GM18508 (cell line): Measurements from ENCODE around the gene ITGA8.
A peak's percentile ranks its signal among the peaks of the same experiment; 100 is the strongest.
"Not testable (repeated sequence)": the region's sequence is repeated elsewhere in the genome, so short reads cannot be mapped to it uniquely, and the experiment has no call there.

Experiments used
- ATAC-seq: cut with Tn5 transposase; IDR thresholded peaks from one replicate; pipeline ENCODE4 v1.9.1; 2021; ENCODE audit warnings: moderate number of reproducible peaks; ENCODE audit not compliant: insufficient read depth, unreplicated experiment

ITGA8 gene

DNA sequence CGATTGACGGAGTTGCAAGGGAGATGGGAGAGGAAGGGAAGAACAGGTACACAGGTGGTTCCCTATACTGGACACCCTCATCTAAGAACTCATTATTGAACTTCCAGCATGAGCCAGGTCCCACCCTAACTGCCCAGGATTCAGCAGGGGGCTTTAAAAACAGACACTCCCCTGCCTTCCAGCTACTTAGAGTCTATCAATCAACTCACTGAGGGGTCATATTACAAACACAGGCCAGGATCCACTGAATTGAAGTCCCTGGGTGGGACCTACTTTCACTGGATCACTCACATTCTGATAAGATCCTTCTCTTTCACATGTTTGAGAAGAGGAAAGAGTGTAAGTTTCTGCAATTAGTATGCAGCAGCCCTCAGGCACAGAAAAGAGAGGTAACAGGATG lies 92.8 kb downstream of the ITGA8 start:
- ATAC-seq, result no peak

DNA sequence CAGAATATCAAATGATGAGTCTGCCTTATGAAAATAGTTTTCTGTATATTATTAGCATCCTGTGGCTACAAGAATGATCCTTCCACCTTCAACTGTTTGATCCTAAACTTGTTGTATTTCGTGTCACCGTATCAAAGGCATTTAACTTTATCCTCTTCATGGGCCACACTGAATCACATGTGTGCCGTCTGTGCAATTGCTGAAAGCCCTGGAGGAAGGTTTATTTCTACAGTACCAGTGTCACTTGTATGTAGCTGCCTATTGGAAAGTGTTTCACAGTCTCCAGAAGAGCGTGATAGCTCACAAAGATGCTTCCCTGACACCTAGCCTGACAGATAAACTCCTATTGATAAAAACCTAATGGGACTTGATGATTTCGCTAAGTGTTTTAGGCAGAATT lies 94.5 kb downstream of the ITGA8 start:
- no peak for ATAC-seq

DNA sequence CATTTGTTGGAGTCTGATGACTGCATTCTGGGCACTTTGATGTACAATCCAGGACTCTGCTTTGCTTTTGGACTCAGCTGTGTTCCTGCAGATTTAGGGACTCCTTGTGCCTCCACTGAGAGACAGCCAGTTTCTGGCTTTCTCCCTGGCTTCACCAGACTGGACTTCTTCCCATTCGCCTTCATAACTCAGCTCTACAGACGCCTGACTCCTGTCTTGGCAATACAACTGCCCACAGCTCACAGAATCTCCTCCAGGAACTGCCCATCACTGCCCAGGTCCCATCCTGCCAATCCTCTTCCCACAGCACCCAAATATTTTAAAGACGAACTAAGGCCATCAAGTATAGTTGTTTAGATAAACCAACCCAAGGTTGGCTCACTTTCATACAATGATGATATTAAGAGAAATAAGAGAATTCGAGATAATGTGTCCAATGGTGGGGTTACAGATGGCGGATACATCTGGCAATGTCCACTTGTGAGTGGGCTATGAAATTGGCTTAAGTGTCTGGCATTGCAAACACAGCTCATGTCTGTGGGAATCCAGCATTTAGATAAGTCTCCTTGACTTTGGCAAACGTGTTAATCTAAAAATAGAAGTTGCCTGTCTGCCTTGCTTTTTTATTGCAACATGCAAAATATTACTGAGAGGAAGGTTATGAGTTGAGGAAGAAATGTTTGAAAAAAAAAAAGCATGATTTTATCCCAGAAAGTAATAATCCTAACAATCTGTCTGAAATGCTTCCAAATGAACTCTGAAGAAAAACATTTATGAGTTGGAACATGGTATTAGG lies 95.1 kb downstream of the ITGA8 start:
- ATAC-seq, result no peak

DNA sequence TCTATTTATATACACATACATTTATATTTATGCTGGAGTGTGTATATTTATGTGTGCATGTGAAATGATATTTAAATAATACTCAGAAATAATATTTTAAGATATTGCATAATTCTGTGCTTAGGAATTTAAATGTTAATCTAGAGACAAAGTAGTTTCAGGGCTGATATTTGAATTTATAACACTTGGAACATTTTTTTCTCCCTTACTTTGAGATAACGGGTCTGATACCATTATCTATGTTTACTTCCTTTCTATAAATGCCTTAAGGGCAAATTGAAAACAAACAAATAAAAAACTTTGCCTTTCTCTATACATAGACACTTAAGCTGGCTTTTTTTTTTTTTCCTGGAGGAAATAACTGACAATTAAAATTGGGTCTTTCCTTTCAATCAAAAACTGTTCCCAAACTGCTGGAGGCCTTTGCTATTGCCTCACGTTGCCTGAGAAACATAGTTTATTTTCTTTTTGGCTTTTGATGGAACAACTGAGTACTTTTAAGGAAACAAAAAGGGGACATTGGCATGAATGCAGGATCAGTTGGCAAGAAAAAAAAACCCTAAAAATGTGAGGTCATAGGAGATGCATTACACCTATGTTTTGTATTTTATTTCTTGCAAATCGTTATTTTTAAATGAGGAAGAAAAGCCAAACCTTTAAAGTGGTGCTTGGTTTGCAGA lies 98.7 kb downstream of the ITGA8 start:
- ATAC-seq, result no peak

DNA sequence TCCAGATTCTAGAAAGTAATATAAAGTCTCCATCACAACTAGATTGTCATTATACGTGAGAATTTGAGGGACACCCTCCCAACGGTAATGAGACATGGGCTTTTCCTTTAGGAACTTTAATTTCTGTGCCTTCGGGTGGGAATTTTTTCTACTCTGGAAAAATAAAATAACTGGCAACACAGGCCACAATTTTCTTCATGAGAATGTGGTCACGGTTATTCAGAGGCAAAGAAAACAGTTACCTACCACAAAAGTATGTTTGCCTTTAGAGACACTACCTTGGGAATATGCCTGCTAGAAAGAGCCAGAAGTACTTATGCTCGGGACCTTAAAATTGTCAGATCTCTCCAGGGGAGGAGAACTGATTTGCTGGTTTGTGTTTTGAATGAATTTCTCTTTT lies 99.4 kb downstream of the ITGA8 start:
- ATAC-seq, result no peak

DNA sequence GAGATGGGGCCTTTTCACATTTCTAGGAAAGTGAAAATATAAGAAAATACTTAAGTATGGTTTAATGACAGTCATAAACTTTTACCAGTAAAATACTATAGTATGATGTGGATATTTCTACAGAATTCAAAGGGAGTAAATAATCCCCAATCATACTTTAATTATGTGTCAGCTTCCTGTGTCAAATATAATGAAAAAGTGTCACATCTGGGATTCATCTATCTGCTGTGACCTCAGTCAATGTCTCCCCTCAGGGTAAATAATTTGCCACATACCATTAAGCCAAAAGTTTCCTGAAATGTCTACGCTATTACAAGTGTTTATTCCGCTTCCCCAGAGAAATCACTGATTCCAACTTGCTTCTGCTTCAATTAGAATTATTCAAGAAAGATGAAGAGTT lies 110.5 kb downstream of the ITGA8 start:
- no peak for ATAC-seq

DNA sequence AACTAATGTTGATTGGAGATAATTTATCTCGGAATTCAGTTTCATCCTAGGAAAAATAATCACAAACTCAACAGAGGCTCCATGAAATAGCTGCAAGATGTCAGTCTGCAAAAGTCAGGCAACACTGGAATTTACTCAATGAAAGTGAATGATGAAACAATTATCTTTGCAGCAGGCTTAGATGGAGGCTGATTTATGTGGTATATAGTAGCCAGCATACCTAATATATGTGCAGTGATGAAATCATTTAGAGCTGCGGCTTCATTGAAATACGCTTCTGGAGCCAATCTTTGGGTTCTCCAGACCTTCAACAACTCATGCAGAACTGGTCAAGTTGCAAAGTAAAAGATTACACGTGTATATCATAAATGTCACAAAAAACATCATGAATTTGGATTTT lies 113.3 kb downstream of the ITGA8 start:
- ATAC-seq, result no peak

DNA sequence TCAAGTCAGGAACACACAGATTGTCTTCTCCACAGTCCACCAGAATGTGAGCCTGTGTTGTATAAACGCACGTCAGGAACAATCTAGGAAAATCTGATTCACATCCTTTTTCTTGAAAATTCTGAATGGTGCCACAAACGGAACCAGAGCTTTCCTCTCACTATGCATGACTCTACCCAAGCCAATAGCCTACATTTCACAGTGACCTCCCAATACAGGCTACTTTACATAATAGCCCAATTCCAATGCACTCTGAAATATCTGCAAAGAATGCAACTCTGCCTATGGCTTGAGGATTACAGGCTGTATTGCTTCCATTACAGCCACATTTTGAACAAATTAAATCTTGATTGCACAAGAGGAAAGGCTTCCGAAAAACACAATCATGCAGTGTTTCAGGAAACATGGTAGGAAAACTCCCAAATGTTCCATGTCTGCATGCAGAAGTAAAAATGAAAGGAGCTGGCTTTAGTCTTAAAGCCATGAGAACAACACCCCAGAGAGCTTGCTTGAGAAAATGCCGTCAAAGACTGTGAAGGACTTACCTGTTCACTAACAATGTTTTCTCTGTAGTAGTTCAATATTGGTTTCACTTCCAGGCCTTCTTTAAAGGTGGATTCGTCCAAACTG lies 113.9 kb downstream of the ITGA8 start:
- no peak for ATAC-seq

DNA sequence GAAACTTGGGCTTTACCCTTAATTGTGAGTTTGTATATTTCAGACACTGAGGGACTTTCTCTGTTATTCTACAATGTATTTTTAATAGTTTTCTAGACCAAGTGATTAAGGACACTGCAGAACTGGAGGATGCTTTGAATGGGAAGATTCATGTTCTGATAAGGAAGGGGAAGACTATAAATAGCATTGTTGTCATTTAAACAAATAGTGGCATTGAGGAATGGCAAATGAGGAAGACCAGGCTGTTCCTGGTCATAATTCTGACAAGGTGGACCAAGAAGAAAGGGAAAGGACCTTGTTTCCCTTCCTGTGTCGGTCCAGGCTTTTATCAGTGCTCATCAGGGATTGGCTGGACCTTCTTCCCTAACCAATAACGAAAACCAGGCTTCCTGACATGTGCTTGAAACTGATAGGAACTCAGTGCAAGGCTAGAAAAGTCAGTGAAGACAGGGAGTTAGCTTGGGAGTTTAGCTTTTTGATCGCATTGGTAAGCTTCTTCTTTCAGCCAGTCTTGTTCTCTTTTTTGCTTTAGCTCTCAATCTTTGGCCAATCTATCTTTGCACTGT lies 116.2 kb downstream of the ITGA8 start:
- ATAC-seq, result no peak

DNA sequence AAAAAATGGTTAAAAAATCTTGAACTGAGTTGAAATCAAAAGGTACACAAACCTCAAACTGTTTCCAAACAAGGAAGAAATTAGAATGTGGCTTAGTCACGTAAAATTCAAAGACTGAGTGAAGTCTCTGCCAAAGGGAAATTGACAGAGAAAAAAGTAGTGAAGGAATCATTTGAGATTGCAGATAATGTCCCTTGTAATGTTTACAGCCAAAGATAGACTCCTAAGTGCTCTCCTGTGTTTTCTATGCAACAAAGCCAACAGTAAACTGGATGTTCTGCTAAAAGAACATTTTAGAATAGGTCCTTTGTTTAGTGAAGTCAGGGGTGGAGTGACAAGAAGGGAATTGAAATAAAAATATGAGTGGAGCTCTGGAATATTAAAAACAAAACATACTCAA lies 117.9 kb downstream of the ITGA8 start:
- ATAC-seq, result no peak

DNA sequence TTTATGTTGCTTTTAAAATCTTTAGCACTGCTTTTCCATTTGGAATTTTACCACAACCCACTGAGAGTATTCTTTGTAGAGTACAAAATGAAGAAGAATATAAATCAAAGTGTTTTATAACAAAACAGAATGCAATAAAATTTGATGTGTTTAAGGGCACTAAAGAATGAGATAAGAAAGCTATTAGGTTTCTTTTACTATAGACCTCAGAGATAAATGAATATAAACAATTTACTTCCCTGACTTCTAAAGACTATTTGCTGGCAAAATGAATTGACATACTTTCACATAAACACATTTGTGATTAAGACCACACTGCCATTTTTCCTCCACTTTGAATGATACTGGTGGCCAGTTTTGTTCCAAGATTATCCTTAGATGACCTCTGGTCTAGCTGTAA lies 124.5 kb downstream of the ITGA8 start:
- no peak for ATAC-seq

DNA sequence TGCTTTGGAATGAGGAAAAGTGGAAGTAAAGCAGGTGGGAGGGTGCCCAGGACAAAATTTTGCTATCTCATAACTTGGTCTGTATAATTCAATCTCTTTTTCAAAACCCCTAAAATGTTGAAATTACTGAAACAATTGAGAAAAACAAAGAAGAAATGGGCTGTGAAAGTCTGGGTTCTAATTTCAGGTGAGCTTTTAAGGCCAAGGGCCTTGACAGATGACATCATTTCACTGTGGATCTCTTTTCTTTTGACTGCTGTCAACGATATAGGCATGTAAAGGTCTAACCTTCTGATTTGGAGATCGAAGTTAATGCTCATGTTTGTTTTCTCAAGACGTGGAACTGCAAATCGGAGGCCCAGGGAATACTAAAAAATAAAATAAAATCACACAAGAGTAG lies 127.8 kb downstream of the ITGA8 start:
- no peak for ATAC-seq

DNA sequence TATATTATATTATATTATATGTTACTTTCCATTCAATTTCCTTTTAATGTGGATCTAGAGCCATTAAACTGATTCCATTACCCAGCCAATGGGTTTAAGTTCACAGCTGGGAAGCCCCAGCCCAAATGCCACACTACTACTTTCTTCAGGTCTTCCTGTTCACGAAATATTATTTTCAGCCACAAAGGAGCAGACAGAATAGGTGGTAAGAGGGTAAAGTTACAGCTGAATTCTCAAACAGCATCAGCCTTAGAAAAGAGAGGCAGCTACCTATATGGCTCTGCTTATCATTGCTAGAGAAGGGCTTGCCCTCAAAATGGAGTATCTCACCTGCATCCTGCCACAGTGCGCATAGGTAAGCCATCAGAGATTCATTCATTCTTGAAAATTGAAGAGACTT lies 128.3 kb downstream of the ITGA8 start:
- no peak for ATAC-seq

DNA sequence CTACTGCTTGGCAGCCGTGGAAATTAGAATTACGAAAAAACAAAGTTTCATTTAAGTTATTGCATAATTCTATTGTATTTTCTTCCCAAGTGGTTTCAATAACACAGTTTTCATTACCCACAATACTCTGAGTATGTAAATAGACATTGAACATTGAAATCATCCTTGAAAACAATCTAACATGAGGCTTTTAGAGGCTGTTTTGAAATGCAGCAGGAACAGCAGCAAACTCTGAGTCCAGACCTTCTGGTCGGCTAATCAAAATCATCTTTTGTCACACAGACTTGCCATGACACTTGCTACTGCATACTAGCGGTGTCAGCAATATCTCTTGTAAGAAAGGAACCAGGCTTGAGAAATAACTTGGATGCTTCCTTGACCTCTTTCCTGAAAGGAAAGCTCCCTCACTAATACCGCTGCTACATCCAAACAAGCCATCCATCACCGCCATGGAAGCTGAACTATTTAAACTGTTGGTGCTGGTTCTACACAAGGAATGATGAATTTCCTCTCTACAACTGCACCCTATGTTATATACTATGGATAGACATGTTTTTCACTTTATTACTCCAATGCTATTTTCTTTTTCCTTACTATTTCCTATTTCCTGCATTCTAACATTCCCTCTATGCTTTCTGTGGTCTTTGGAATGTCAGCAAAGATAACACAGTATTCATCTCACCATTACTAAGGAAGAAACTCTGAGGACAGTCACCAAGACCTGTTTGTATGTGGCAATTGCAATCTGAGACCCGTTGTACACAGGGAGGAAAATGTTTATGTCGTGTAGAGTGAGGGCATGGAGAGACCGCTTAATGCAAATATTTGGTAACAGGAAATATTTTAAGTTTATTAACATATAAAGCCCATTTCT lies 130.8 kb downstream of the ITGA8 start:
- no peak for ATAC-seq

DNA sequence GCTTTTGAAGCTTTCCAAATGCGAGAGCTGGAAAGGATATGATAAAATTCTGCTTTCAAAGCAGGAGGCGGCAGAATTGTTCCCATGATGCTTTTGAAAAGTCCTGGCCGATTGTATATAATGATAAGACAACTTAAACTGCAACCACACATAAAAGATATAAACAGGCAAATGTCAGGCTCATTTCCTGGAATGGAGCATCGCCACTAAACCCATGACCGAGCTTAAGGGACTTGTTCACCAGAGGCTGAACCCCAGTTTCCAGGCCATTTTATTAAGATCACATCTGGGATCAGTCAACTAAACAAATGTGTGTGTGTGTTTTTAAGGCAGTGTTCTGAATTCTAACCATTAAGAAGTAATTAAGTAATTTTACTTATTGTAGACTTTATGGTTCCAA lies 131.6 kb downstream of the ITGA8 start:
- no peak for ATAC-seq

DNA sequence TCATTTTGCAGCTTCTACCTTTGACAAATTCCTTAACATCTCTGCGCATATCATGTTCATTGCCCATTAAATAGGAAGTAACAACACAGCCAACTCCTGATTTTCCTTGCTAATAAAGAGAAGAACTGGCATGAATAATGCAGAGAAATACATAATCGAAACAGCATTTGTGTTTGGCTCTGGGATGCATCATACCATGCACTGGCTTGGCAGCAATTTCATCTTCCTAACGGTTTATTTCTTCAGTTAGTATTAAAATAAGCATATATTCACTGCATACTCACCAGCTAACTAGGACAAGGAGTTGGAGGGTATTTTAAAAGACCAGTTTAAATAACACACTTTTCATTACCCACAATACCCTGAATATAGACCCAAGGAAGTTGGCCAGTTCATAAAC lies 132.5 kb downstream of the ITGA8 start:
- no peak for ATAC-seq

DNA sequence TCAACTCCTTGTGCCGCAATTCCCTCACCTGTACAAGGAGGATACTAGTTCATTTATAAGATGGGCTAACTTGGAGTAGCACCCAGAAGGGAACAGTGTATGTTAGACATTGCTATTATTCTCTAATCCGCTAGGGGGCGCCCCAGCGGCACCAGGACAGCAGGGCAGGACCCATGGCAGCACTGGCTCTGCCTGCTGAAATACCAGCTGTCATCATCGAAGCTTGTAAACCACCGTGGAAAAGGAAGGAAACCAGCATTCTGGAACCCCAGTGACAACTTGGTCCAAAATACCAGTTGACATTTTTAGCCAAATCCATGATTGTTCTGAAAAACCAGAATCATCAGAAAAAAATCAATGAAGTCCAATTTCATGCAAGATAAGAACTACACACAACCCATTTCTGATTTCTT lies 134.4 kb downstream of the ITGA8 start:
- ATAC-seq, result peak; percentile 91

DNA sequence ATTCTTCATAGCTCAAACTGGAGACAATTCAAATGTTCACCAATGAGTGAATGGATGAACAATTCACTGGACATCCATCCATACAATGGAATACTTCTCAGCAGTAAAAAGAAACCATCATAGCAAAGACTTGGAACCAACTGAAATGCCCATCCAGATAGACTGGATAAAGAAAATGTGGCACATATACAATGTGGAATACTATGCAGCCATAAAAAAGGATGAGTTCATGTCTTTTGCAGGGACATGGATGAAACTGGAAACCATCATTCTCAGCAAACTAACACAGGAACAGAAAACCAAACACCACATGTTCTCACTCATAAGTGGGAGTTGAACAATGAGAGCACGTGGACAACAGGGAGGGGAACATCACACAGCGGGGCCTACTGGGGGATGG lies 136.8 kb downstream of the ITGA8 start:
- ATAC-seq, result not testable (repeated sequence)

DNA sequence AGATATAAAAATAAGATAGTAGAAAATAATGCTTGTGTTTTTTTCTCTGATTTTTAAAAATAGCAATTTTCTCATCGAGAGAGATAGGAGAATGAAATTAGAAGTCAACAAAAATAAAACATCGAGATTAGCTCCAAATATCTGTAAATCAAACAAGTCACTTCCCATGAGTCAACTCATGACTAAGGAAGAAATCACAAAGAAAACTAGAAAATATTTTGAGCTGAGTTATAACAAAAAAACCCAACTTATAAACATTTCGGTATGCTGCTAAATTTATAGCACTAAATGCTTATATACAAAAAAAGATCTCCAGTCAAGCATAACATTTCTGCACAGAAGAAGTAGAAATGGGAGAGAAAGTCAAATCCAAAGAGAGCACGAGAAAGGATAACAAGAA lies 140.1 kb downstream of the ITGA8 start:
- no peak for ATAC-seq

DNA sequence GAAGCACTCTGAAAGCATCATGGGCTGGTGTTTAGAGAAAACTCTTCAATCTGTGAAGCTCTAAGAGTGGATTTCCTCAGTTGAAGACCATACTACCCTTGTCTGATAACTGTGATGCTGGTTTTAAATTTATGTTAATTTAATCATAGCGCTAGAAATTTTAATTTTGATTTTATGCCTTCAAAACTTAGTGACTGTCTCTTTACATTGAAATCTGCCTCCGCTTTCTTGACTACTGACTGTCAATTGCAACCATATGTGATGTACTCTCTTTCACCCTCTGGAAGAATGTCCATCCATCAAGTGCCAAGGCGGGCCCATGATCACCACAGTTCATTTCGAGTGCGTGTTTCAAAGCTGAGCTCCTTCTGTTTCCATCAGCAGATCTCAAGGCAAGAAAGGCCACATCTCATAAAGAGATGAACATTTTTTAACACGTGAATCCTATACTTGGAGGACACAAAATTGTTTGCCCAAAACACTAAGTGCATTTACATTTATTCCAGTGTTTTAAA lies 147.1 kb downstream of the ITGA8 start:
- ATAC-seq, result no peak
